HepG2 (cell line): ENCODE results near the gene PPM1G. TPM values are rescaled to one million over a fixed set of nuclear protein-coding genes. Genes with fewer than 3 reads are reported as not detected.
A peak's percentile ranks its signal among the peaks of the same experiment; 100 is the strongest.

Experiments
- CBX5 ChIP-seq: sonication (generic); formaldehyde crosslinking; IDR thresholded peaks from 2 replicates; pipeline ENCODE4 v1.4.0; 2020; ENCODE audit warnings: missing genetic modification reagents, borderline replicate concordance
- CEBPB ChIP-seq: IDR thresholded peaks from 2 replicates; pipeline ENCODE4 v1.6.1; 2011; ENCODE audit warnings: low read depth, low read length, improper control_type of control experiment, borderline replicate concordance
- CHD4 ChIP-seq: fragments of 200-600 bp; sonication (generic); IDR thresholded peaks from 2 replicates; pipeline ENCODE4 v1.7.0; 2017; ENCODE audit warnings: mild to moderate bottlenecking, low read length, borderline replicate concordance
- CREB3 ChIP-seq: sonication (generic); formaldehyde crosslinking; IDR thresholded peaks from 2 replicates; pipeline ENCODE4 v1.5.0; 2020; ENCODE audit warnings: missing genetic modification reagents
- EED ChIP-seq: sonication (generic); formaldehyde crosslinking; IDR thresholded peaks from 2 replicates; pipeline ENCODE4 v1.5.0; 2020; ENCODE audit warnings: mild to moderate bottlenecking, missing genetic modification reagents
- FOXP4 ChIP-seq: sonication (generic); formaldehyde crosslinking; IDR thresholded peaks from 2 replicates; pipeline ENCODE4 v1.4.0; 2020; ENCODE audit warnings: missing genetic modification reagents
- MXD3 ChIP-seq: IDR thresholded peaks from 2 replicates; pipeline ENCODE4 v1.6.1; 2016; ENCODE audit warnings: mild to moderate bottlenecking, missing biosample characterization, missing genetic modification reagents
- MZF1 ChIP-seq: sonication (generic); formaldehyde crosslinking; IDR thresholded peaks from 2 replicates; pipeline ENCODE4 v1.8.1; 2023; ENCODE audit warnings: mild to moderate bottlenecking, missing genetic modification reagents, borderline replicate concordance
- NR0B2 ChIP-seq: sonication (generic); formaldehyde crosslinking; IDR thresholded peaks from 2 replicates; pipeline ENCODE4 v1.4.0; 2020; ENCODE audit warnings: mild to moderate bottlenecking, missing genetic modification reagents
- SALL1 ChIP-seq: sonication (generic); formaldehyde crosslinking; IDR thresholded peaks from 2 replicates; pipeline ENCODE4 v1.8.0; 2022; ENCODE audit warnings: mild to moderate bottlenecking, missing genetic modification reagents
- SOX13 ChIP-seq, 3 experiments: fragments of 450-650 bp in 1 of 3; sonication (generic) in 1 of 3; formaldehyde crosslinking in 1 of 3; IDR thresholded peaks in 2 of 3; conservative IDR thresholded peaks in 1 of 3; 2 replicates each; pipeline versions ENCODE4 v1.5.0 to v1.6.1; 2016 to 2020; ENCODE audit warnings: antibody characterized with exemption in 1 of 3, mild to moderate bottlenecking in 1 of 3, missing compliant biosample characterization in 1 of 3, missing genetic modification reagents in 1 of 3, moderate library complexity in 1 of 3
- SP1 ChIP-seq, 2 experiments: fragments of 450-650 bp in 1 of 2; sonication (generic) in 1 of 2; formaldehyde crosslinking in 1 of 2; IDR thresholded peaks; 2 replicates each; pipeline versions ENCODE4 v1.4.0 to v1.6.1; 2016 to 2020; ENCODE audit warnings: missing genetic modification reagents in 1 of 2
- TOE1 ChIP-seq: sonication (generic); formaldehyde crosslinking; IDR thresholded peaks from 2 replicates; pipeline ENCODE4 v1.4.0; 2020; ENCODE audit warnings: mild to moderate bottlenecking, missing genetic modification reagents
- ZBED4 ChIP-seq: sonication (generic); formaldehyde crosslinking; IDR thresholded peaks from 2 replicates; pipeline ENCODE4 v1.4.0; 2020; ENCODE audit warnings: missing genetic modification reagents, borderline replicate concordance
- ZBTB7B ChIP-seq: sonication (generic); formaldehyde crosslinking; IDR thresholded peaks from 2 replicates; pipeline ENCODE4 v1.4.0; 2020; ENCODE audit warnings: missing genetic modification reagents
- ZNF558 ChIP-seq: sonication (generic); formaldehyde crosslinking; IDR thresholded peaks from 2 replicates; pipeline ENCODE4 v1.9.0; 2022; ENCODE audit warnings: mild to moderate bottlenecking, missing genetic modification reagents, borderline replicate concordance
- ZNF784 ChIP-seq: sonication (generic); formaldehyde crosslinking; IDR thresholded peaks from 2 replicates; pipeline ENCODE4 v1.5.1; 2020; ENCODE audit warnings: missing genetic modification reagents, mild to moderate bottlenecking, borderline replicate concordance
- polyA plus RNA-seq, 8 experiments: library from polyadenylated mRNA; depleted of rRNA in 3 of 8; stranded (reverse) in 7 of 8; unstranded in 1 of 8; fragments of >200 nt; fragmentation: Illumina TruSeq in 4 of 8; extraction: Trizol in 4 of 8; gene quantifications; 2 replicates each; pipeline versions ENCODE4 v1.2.1 to v1.2.3, GENCODE V29; 2011 to 2016; ENCODE audit warnings: low read depth in 4 of 8, missing spikeins in 1 of 8, mixed read lengths in 1 of 8; ENCODE audit not compliant: insufficient read depth in 1 of 8
- total RNA-seq, 5 experiments: library from RNA; depleted of rRNA; stranded (reverse); fragments of >200 nt; fragmentation: Illumina TruSeq; extraction: Trizol; gene quantifications; 2 replicates each; pipeline ENCODE4 v1.2.3, GENCODE V29; 2016; ENCODE audit warnings: low read depth in 1 of 5

PPM1G gene
- total and polyA plus RNA-seq, 2 of the 13 experiments (the other 11 are each of a cell fraction or from before 2014, with no cell fraction given): 58.2 to 213 TPM

- TF ChIP-seq SOX13 (IDR thresholded peaks at IDR 0.05) (peak; percentile 38; the same call in 1 of the 2 replicates), SOX13 (CRISPR knock-in tag; conservative IDR thresholded peaks at IDR 0.05 in 1 of 2, IDR thresholded peaks at IDR 0.05 in 1 of 2) (peak; percentile 47 to 66; a peak in 2 of 4 replicates), CHD4 (no peak), CEBPB (peak; percentile 78), ZBED4 (CRISPR knock-in tag) (peak; percentile 88), MXD3 (CRISPR knock-in tag) (peak; percentile 80), CBX5 (CRISPR knock-in tag) (peak; percentile 92; the same call in 1 of the 2 replicates), FOXP4 (CRISPR knock-in tag) (peak; percentile 84), ZNF558 (CRISPR knock-in tag) (peak; percentile 45; the same call in 1 of the 2 replicates), SALL1 (CRISPR knock-in tag) (peak; percentile 92), NR0B2 (CRISPR knock-in tag) (peak; percentile 66; the same call in 1 of the 2 replicates), TOE1 (CRISPR knock-in tag) (peak; percentile 88), ZBTB7B (peak; percentile 93), ZNF784 (CRISPR knock-in tag) (peak; percentile 99), MZF1 (CRISPR knock-in tag) (peak; percentile 26; the same call in 1 of the 2 replicates), SP1 (IDR thresholded peaks at IDR 0.05) (no peak), SP1 (CRISPR knock-in tag; IDR thresholded peaks at IDR 0.05) (peak; percentile 100), CREB3 (CRISPR knock-in tag) (0 out of 2 replicates have a peak, but pooled peaks have one; percentile 24), EED (CRISPR knock-in tag) (peak; percentile 8; the same call in 1 of the 2 replicates)
Measured at GRCh38 chr2:27370026-27370815, 39.2 kb downstream of the PPM1G start, which contains the start of the genes EIF2B4 and SNX17 (continued).
